Activated naive CD4-positive, alpha-beta T cell treated with anti-CD3 and anti-CD28 coated beads, Interleukin-2, amount 50 U/mL, for 72 hours (primary cell): ENCODE measurements around the gene FUS. TPM values are rescaled to one million over a fixed set of nuclear protein-coding genes. Genes with fewer than 3 reads are reported as not detected.

ENCODE experiments used
- total RNA-seq, 2 donors: library from RNA; stranded (reverse); gene quantifications; one replicate each; pipeline ENCODE4 v1.2.3, GENCODE V29; 2022

FUS gene
- total RNA-seq, 2 donors from 2014 or later: 486 to 763 TPM

Other genes starting within 250 kb of the FUS start
- gene ORAI3, start 231.1 kb upstream of the FUS start, total RNA-seq: 10 to 100 TPM in 1 of 2 donors, 1 to 10 TPM in 1; 7.3 to 17.1 TPM
- gene SETD1A, start 222.4 kb upstream of the FUS start, total RNA-seq: 10 to 100 TPM; 24.5 to 34.1 TPM
- 1 to 10 TPM; 4.1 to 9.2 TPM for gene HSD3B7, start 194.9 kb upstream of the FUS start, total RNA-seq
- gene STX1B, start 169.5 kb upstream of the FUS start, total RNA-seq: 1 to 10 TPM in 1 of 2 donors, under 1 TPM in 1; 0.87 to 4.5 TPM
- gene STX4, start 146.6 kb upstream of the FUS start, total RNA-seq: 10 to 100 TPM; 63.4 to 66.1 TPM
- gene ZNF668, start 105.9 kb upstream of the FUS start, total RNA-seq: 10 to 100 TPM; 14.5 to 32.7 TPM
- 10 to 100 TPM; 20.2 to 35.6 TPM for gene ZNF646, start 105.7 kb upstream of the FUS start, total RNA-seq
- 10 to 100 TPM in 1 of 2 donors, 1 to 10 TPM in 1; 7.4 to 12.1 TPM for gene PRSS53, start 91.2 kb upstream of the FUS start, total RNA-seq
- 10 to 100 TPM; 41.4 to 91.4 TPM for gene VKORC1, start 85.3 kb upstream of the FUS start, total RNA-seq
- gene BCKDK, start 71.8 kb upstream of the FUS start, total RNA-seq: 10 to 100 TPM; 18.3 to 61.0 TPM
- 10 to 100 TPM; 57.8 to 88.5 TPM for gene KAT8, start 62.5 kb upstream of the FUS start, total RNA-seq
- gene PRSS8, start 44.4 kb upstream of the FUS start, total RNA-seq: not detected
- 1 to 10 TPM; 1.0 to 1.1 TPM for gene PRSS36, start 30.1 kb upstream of the FUS start, total RNA-seq
- 10 to 100 TPM in 1 of 2 donors, 1 to 10 TPM in 1; 1.2 to 19.7 TPM for gene PYCARD, start 22.6 kb downstream of the FUS start, total RNA-seq
- under 1 TPM; 0.06 to 0.09 TPM for gene TRIM72, start 34.0 kb downstream of the FUS start, total RNA-seq
- not detected for gene PYDC1, start 37.0 kb downstream of the FUS start, total RNA-seq
- 1 to 10 TPM; 1.5 to 5.5 TPM for gene ITGAM, start 79.8 kb downstream of the FUS start, total RNA-seq
- gene ITGAX, start 175.0 kb downstream of the FUS start, total RNA-seq: 10 to 100 TPM in 1 of 2 donors, 1 to 10 TPM in 1; 7.3 to 19.1 TPM
- gene ITGAD, start 213.2 kb downstream of the FUS start, total RNA-seq: not detected
- not detected for gene COX6A2, start 248.2 kb downstream of the FUS start, total RNA-seq